GM12878 (cell line): ENCODE measurements around the gene BEGAIN. TPM values are rescaled to one million over a fixed set of nuclear protein-coding genes. Genes with fewer than 3 reads are reported as not detected.

Experiments
- ATAC-seq: fragments of 200-7000 bp; cut with Tn5 transposase; 3 replicates; pipeline ENCODE4 v1.9.1; 2020; ENCODE audit warnings: mild to moderate bottlenecking, moderate library complexity
- BruUV-seq: library from RNA; stranded (reverse); fragments of 400-500 nt; replicated peaks from 2 replicates; lab custom pipeline; 2021; lab: Mats Ljungman, UMichigan
- CTCF ChIA-PET: fragments of 300-600 bp; sonication (Branson Sonifier 250); formaldehyde crosslinking; extraction: SDS; loops from one replicate; lab custom pipeline; 2021; ENCODE audit warnings: inconsistent platforms; lab: Yijun Ruan, JAX
- POLR2A ChIA-PET: fragments of 350-600 bp; formaldehyde crosslinking; extraction: SDS; loops from one replicate; lab custom pipeline; 2021; ENCODE audit warnings: inconsistent platforms; lab: Charles Lee
- RAD21 ChIA-PET: fragments of 300-600 bp; sonication (Branson Sonifier 250); formaldehyde crosslinking; loops from one replicate; lab custom pipeline; 2023; ENCODE audit warnings: antibody characterized with exemption; ENCODE audit not compliant: unreplicated experiment; lab: Charles Lee
- SMC1A ChIA-PET: fragments of 300-600 bp; sonication (Branson Sonifier 250); formaldehyde crosslinking; loops from one replicate; lab custom pipeline; 2023; ENCODE audit not compliant: unreplicated experiment, uncharacterized antibody; lab: Charles Lee
- DNase-seq: peaks from one replicate; pipeline ENCODE4 v3.0.0-alpha.2; 2011; ENCODE audit warnings: low read depth, low spot score
- FAIRE-seq: peaks from 3 replicates; lab custom pipeline; 2011; peaks lifted over from hg19 to GRCh38; lab: Jason Lieb, UNC
- H2AFZ ChIP-seq: 2 replicates; pipeline ENCODE4 v1.6.0; 2011; ENCODE audit warnings: low read depth, low read length, control low read depth; ENCODE audit not compliant: control insufficient read depth
- H3K27ac ChIP-seq: 2 replicates; pipeline ENCODE4 v1.5.1; 2011; ENCODE audit warnings: control low read depth; ENCODE audit not compliant: control insufficient read depth, insufficient read depth
- H3K27me3 ChIP-seq, 2 experiments: replicated peaks in 1 of 2; 2 replicates each; pipeline versions ENCODE4 v1.6.0 to v1.6.1; 2011; ENCODE audit warnings: low read length in 1 of 2; ENCODE audit not compliant: control insufficient read depth in 2 of 2, insufficient read depth in 2 of 2
- H3K36me3 ChIP-seq, 2 experiments: 2 replicates each; pipeline ENCODE4 v1.5.1; 2011; ENCODE audit warnings: low read length in 1 of 2; ENCODE audit not compliant: control insufficient read depth in 2 of 2, insufficient read depth in 2 of 2
- H3K4me1 ChIP-seq: 2 replicates; pipeline ENCODE4 v1.6.1; 2011; ENCODE audit warnings: mild to moderate bottlenecking, low read length, moderate library complexity, mixed read lengths; ENCODE audit not compliant: control insufficient read depth, insufficient read depth
- H3K4me2 ChIP-seq: 2 replicates; pipeline ENCODE4 v1.6.0; 2011; ENCODE audit warnings: control low read depth; ENCODE audit not compliant: control insufficient read depth, insufficient read depth
- H3K4me3 ChIP-seq: fragments of 200-600 bp; sonication (generic); 2 replicates; pipeline ENCODE4 v1.5.1; 2016
- H3K79me2 ChIP-seq: 2 replicates; pipeline ENCODE4 v1.6.0; 2011; ENCODE audit warnings: low read length; ENCODE audit not compliant: control insufficient read depth, insufficient read depth
- H3K9ac ChIP-seq: 2 replicates; pipeline ENCODE4 v1.8.0; 2011; ENCODE audit warnings: low read length, control low read depth, mixed read lengths; ENCODE audit not compliant: control insufficient read depth, insufficient read depth
- H3K9me3 ChIP-seq: replicated peaks from 3 replicates; pipeline ENCODE4 v1.5.1; 2011; ENCODE audit warnings: mild to moderate bottlenecking, low read length; ENCODE audit not compliant: control insufficient read depth, insufficient read depth
- H4K20me1 ChIP-seq: 2 replicates; pipeline ENCODE4 v1.6.0; 2011; ENCODE audit not compliant: control insufficient read depth, insufficient read depth
- BACH1 ChIP-seq: fragments of 450-650 bp; IDR thresholded peaks from 2 replicates; pipeline ENCODE4 v1.6.1; 2017; ENCODE audit warnings: mild to moderate bottlenecking, borderline replicate concordance
- HDAC2 ChIP-seq: fragments of 200-600 bp; sonication (generic); IDR thresholded peaks from 2 replicates; pipeline ENCODE4 v1.6.1; 2017
- LARP7 ChIP-seq: fragments of 450-650 bp; IDR thresholded peaks from 2 replicates; pipeline ENCODE4 v1.6.1; 2017; ENCODE audit warnings: mild to moderate bottlenecking
- MLLT1 ChIP-seq: fragments of 450-650 bp; IDR thresholded peaks from 2 replicates; pipeline ENCODE4 v1.6.1; 2016; ENCODE audit warnings: mild to moderate bottlenecking
- MXI1 ChIP-seq: fragments of 150-350 bp; IDR thresholded peaks from 2 replicates; pipeline ENCODE4 v1.6.1; 2011; ENCODE audit warnings: low read depth, mild to moderate bottlenecking, inconsistent platforms, low read length, improper control_type of control experiment
- MYB ChIP-seq: fragments of 150-350 bp; IDR thresholded peaks from 2 replicates; pipeline ENCODE4 v1.6.1; 2014; ENCODE audit warnings: mild to moderate bottlenecking, low read depth, low read length, borderline replicate concordance
- NFYB ChIP-seq: IDR thresholded peaks from 2 replicates; pipeline ENCODE4 v1.6.1; 2011; ENCODE audit warnings: low read depth, mild to moderate bottlenecking, low read length, improper control_type of control experiment, moderate library complexity; ENCODE audit not compliant: insufficient read depth
- NRF1 ChIP-seq: conservative IDR thresholded peaks from 2 replicates; pipeline ENCODE4 v1.6.1; 2011; ENCODE audit warnings: mild to moderate bottlenecking, low read depth, low read length, improper control_type of control experiment
- RBBP5 ChIP-seq: fragments of 200-600 bp; sonication (generic); conservative IDR thresholded peaks from 2 replicates; pipeline ENCODE4 v1.6.1; 2016
- SIX5 ChIP-seq: IDR thresholded peaks from 2 replicates; pipeline ENCODE4 v1.6.1; 2011; ENCODE audit warnings: mild to moderate bottlenecking, low read depth, low read length, moderate library complexity; ENCODE audit not compliant: severe bottlenecking
- SRF ChIP-seq, 2 experiments: IDR thresholded peaks; 2 replicates each; pipeline ENCODE4 v1.6.1; 2011; ENCODE audit warnings: low read depth in 2 of 2, low read length in 2 of 2, mild to moderate bottlenecking in 1 of 2, moderate library complexity in 1 of 2
- SUPT20H ChIP-seq: IDR thresholded peaks from 2 replicates; pipeline ENCODE4 v1.6.1; 2011; ENCODE audit warnings: low read depth, mild to moderate bottlenecking, low read length, moderate library complexity, borderline replicate concordance; ENCODE audit not compliant: control insufficient read depth
- SUZ12 ChIP-seq: fragments of 200-600 bp; sonication (generic); IDR thresholded peaks from one replicate; pipeline ENCODE4 v1.6.1; 2018; ENCODE audit warnings: antibody characterized with exemption, mild to moderate bottlenecking; ENCODE audit not compliant: unreplicated experiment
- ZNF24 ChIP-seq: fragments of 450-650 bp; IDR thresholded peaks from 2 replicates; pipeline ENCODE4 v1.6.1; 2017; ENCODE audit warnings: antibody characterized with exemption, mild to moderate bottlenecking
- WGBS: methylation state at CpG from one replicate; pipeline ENCODE4 v1.1.6; 2016; ENCODE audit warnings: low lambda C conversion rate; ENCODE audit not compliant: insufficient replicate concordance, insufficient coverage; ENCODE audit errors: missing lambda C conversion rate; 5-methylcytosine and 5-hydroxymethylcytosine counted together
- in situ Hi-C: fragments of 300-500 bp; cut with MboI; formaldehyde crosslinking; loops from 9 replicates; pipeline ENCODE4 v1.14.3; 2018; ENCODE audit warnings: mixed read lengths
- intact Hi-C: fragments of 100-400 bp; cut with micrococcal nuclease; formaldehyde crosslinking; loops from one replicate; pipeline ENCODE4 v1.14.2; 2022; ENCODE audit not compliant: unreplicated experiment
- polyA plus RNA-seq, 11 experiments: library from polyadenylated mRNA; depleted of rRNA in 4 of 11; unstranded in 6 of 11; stranded (reverse) in 5 of 11; fragments of >200 nt; fragmentation: Nextera tagmentation in 4 of 11; fragmentation: Illumina TruSeq in 1 of 11; extraction: Ambion mirVana in 4 of 11; extraction: Trizol in 1 of 11; gene quantifications; 1 replicate in 1 of 11; 2 replicates in 10 of 11; pipeline versions ENCODE4 v1.2.1 to v1.2.3, GENCODE V29; 2011 to 2016; ENCODE audit warnings: inconsistent platforms in 2 of 11, missing spikeins in 2 of 11, low read depth in 1 of 11
- total RNA-seq, 4 experiments: library from RNA; depleted of rRNA in 3 of 4; stranded (reverse); fragments of >200 nt in 3 of 4; fragmentation: Illumina TruSeq in 1 of 4; extraction: Trizol in 1 of 4; gene quantifications; 2 replicates each; pipeline versions ENCODE4 v1.2.1 to v1.2.3, GENCODE V29; 2013 to 2021

Gene BEGAIN
- total and polyA plus RNA-seq, 10 of the 15 experiments (the other 5 are each of a cell fraction or from before 2014, with no cell fraction given) = 0.01 to 0.31 (median 0.06) TPM; not detected in 5

GRCh38 chr14:100573002-100573756 is 14.0 kb downstream of the BEGAIN start:
- in situ Hi-C loops (no loop called here), intact Hi-C loops (no loop called here)
- no peak overlapping the region for H2AFZ ChIP-seq
- WGBS = 4% methylated on average over 8 of the region's 18 CpGs
- H3K27me3 ChIP-seq = peaks cover 2 to 7% of the 10 kb centered on the region in 2 experiments; a peak in 3 of 4 replicates
- ATAC-seq = no peak
- TF ChIP-seq RBBP5 (no peak), SUZ12 (no peak), MYB (no peak), MLLT1 (no peak), MXI1 (no peak), BACH1 (no peak), SIX5 (no peak), NRF1 (no peak), NFYB (no peak), SRF (IDR thresholded peaks at IDR 0.05; ENCODE audit: low read depth in 2 of 2, low read length in 2 of 2) (no peak), HDAC2 (no peak), SUPT20H (no peak), LARP7 (no peak), ZNF24 (no peak)
- RAD21 ChIA-PET = no interaction called here
- BruUV-seq = no TSS peak
- no peaks in the 10 kb centered on the region for H3K36me3 ChIP-seq
- no peak overlapping the region for H3K4me3 ChIP-seq
- DNase-seq = no peak
- H3K27ac ChIP-seq = no peak overlapping the region
- H3K79me2 ChIP-seq = no peaks in the 10 kb centered on the region
- POLR2A ChIA-PET = no interaction called here
- no peaks in the 10 kb centered on the region for H3K4me1 ChIP-seq
- H3K9ac ChIP-seq = no peak overlapping the region
- no peak overlapping the region for H3K4me2 ChIP-seq
- CTCF ChIA-PET = no interaction called here
- FAIRE-seq = no peak
- no peaks in the 10 kb centered on the region for H4K20me1 ChIP-seq
- SMC1A ChIA-PET = no interaction called here
- H3K9me3 ChIP-seq = no peaks in the 10 kb centered on the region
